Thyroid gland (tissue), 4 donors: ENCODE results near the gene ACHE. TPM values are rescaled to one million over a fixed set of nuclear protein-coding genes. Genes with fewer than 3 reads are reported as not detected.

Source experiments
- DNase-seq, 2 donors: peaks; one replicate each; pipeline ENCODE4 v3.0.0-alpha.2; 2019
- H3K27ac ChIP-seq, 3 donors: fragments of 200-600 bp; sonication (generic); 1 replicate in 2 of 3; 2 replicates in 1 of 3; pipeline ENCODE4 v1.5.1; 2016 to 2019; ENCODE audit warnings: mild to moderate bottlenecking in 1 of 3, moderate library complexity in 1 of 3
- H3K27me3 ChIP-seq: fragments of 200-600 bp; sonication (generic); one replicate; pipeline ENCODE4 v1.5.1; 2019
- H3K36me3 ChIP-seq, 2 donors: fragments of 200-600 bp; sonication (generic); one replicate each; pipeline ENCODE4 v1.5.1; 2016 to 2019
- H3K4me1 ChIP-seq, 2 donors: fragments of 200-600 bp; sonication (generic); one replicate each; pipeline ENCODE4 v1.5.1; 2017 to 2019
- H3K4me3 ChIP-seq, 3 donors: fragments of 200-600 bp; sonication (generic); replicated peaks in 1 of 3; 1 replicate in 2 of 3; 2 replicates in 1 of 3; pipeline ENCODE4 v1.5.1; 2016; ENCODE audit warnings: mild to moderate bottlenecking in 1 of 3
- H3K9me3 ChIP-seq: fragments of 200-600 bp; sonication (generic); one replicate; pipeline ENCODE4 v1.5.1; 2017
- CTCF ChIP-seq, 6 experiments: fragments of 200-600 bp in 3 of 6; fragments of 450-650 bp in 3 of 6; sonication (generic) in 3 of 6; IDR thresholded peaks; one replicate each; pipeline ENCODE4 v1.5.1; 2016 to 2019; ENCODE audit warnings: antibody characterized with exemption in 6 of 6, mild to moderate bottlenecking in 2 of 6, inconsistent platforms in 1 of 6, moderate library complexity in 1 of 6
- POLR2A ChIP-seq, 2 donors: fragments of 450-650 bp; IDR thresholded peaks; one replicate each; pipeline ENCODE4 v1.6.1; 2017; ENCODE audit warnings: antibody characterized with exemption in 2 of 2, mild to moderate bottlenecking in 2 of 2, moderate library complexity in 1 of 2
- WGBS, 2 donors: methylation state at CpG; one replicate each; pipeline ENCODE4 v1.1.5; 2017; 5-methylcytosine and 5-hydroxymethylcytosine counted together
- intact Hi-C: fragments of 100-400 bp; cut with DNase I; formaldehyde crosslinking; loops from one replicate; pipeline ENCODE4 v1.15.1; 2023
- microRNA-seq: library from miRNA; unstranded; fragments of <30 nt; microRNA quantifications from one replicate; pipeline ENCODE4, GENCODE V29; 2016
- small RNA-seq: library from RNA; depleted of rRNA; stranded (forward); fragments of <200 nt; gene quantifications from one replicate; pipeline ENCODE3, GENCODE V24; 2016
- total RNA-seq, 4 donors: library from RNA; depleted of rRNA; stranded (reverse); fragments of >200 nt; gene quantifications; one replicate each; pipeline ENCODE4 v1.2.3, GENCODE V29; 2016

The ACHE gene
- total RNA-seq, 4 donors from 2014 or later: 1.0 to 4.8 (median 1.8) TPM

GRCh38 chr7:100854146-100854895, 41.4 kb downstream of the ACHE start:
- Histone ChIP-seq H3K9me3 (no peaks in the 10 kb centered on the region), H3K4me3 (no peak overlapping the region), H3K4me1 (peaks cover 7 to 16% of the 10 kb centered on the region in 2 donors), H3K27ac (no peak overlapping the region), H3K27me3 (no peaks in the 10 kb centered on the region), H3K36me3 (no peaks in the 10 kb centered on the region)
- intact Hi-C loops: loop anchor here (10.0 kb wide), 1 partner anchor 150 kb away; the partner anchor contains the start of gene POP7
- no peak for TF ChIP-seq POLR2A (IDR thresholded peaks at IDR 0.05)
- no peak for TF ChIP-seq CTCF (IDR thresholded peaks at IDR 0.05)
- no peak for DNase-seq
- 88 to 92% methylated on average over 8 to 13 of the region's 14 CpGs for WGBS, 2 donors

DNA sequence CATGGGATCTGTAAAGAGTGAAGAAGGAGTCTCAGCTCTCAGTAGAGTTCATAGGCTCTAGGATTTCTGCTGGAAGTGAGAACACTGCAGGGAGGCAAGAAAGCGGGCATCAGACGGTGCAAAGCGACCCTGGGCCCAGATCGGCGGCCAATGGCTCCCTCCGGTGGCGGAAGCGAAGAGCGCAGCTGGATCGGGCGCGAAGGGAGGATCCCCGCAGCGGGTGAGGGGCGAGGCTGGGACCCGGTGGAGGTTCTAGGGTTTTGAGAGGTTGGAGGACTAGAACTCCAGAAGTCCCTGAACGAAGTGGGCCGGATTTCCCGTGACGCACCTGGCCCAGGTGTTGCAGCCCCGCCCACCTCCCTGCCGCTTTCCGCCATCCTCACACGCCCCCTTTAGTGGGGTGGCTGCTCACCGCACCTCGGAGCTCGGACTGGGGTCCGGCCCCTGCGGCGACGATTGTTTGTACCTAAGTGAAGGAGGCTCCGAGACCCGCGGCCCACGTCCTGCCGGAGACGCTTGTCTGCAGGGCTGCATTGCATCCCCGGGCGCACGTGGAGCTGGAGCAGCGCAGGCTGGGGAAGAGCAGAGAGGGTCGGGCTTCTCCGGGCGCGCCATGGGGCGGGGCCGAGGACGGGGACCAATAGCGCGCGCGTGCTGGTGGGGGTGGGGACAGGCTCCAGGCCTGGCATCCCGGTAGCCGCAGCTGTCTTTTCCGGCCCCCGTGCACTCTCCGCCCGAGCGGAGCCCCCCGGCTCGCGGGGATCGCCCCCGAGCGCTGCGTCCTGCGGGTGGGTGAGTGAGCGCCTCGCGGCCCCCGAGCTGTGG, 43.4 kb downstream of the ACHE start, which contains the start of gene SLC12A9:
SLC12A9 (plus strand) TSS at position 666 of the 825 bp plus-strand sequence. CDS start 1,485 bp downstream, outside the sequence.
- WGBS, 2 donors: 0 to 2% methylated on average over 7 to 22 of the region's 71 CpGs
- intact Hi-C loops: loop anchor here (2.0 to 10.0 kb wide), 2 partner anchors 53 to 147 kb away; partner anchors contain the start of gene POP7

GRCh38 chr7:100847360-100847759, 48.3 kb downstream of the ACHE start:
- no peaks in the 10 kb centered on the region for H3K27me3 ChIP-seq
- H3K36me3 ChIP-seq: no peaks in the 10 kb centered on the region
- DNase-seq: no peak
- intact Hi-C loops: no loop called here
- no peaks in the 10 kb centered on the region for H3K9me3 ChIP-seq
- TF ChIP-seq CTCF (IDR thresholded peaks at IDR 0.05) (no peak), POLR2A (IDR thresholded peaks at IDR 0.05) (no peak)
- H3K4me1 ChIP-seq: peaks cover 7% of the 10 kb centered on the region in 2 donors
- H3K4me3 ChIP-seq: no peak overlapping the region
- no peak overlapping the region for H3K27ac ChIP-seq
- WGBS, 2 donors: 93 to 94% methylated on average over 4 of the region's 4 CpGs

More for the DNA sequence above, 43.4 kb downstream of the ACHE start, which contains the start of gene SLC12A9:
- TF ChIP-seq CTCF (IDR thresholded peaks at IDR 0.05) (peak; percentile 81 to 94 (median 90)), POLR2A (IDR thresholded peaks at IDR 0.05) (peak in 1 of 2 donors; percentile 62)
- DNase-seq: peak; percentile 90 to 92
- Histone ChIP-seq H3K27ac (peak within 1 kb of the TSS in 1 of 3 donors; percentile 50), H3K4me1 (peaks cover 7 to 16% of the 10 kb centered on the region in 2 donors), H3K27me3 (no peaks in the 10 kb centered on the region), H3K36me3 (no peaks in the 10 kb centered on the region), H3K4me3 (peak within 1 kb of the TSS; percentile 47 to 94 (median 71)), H3K9me3 (no peaks in the 10 kb centered on the region)

DNA sequence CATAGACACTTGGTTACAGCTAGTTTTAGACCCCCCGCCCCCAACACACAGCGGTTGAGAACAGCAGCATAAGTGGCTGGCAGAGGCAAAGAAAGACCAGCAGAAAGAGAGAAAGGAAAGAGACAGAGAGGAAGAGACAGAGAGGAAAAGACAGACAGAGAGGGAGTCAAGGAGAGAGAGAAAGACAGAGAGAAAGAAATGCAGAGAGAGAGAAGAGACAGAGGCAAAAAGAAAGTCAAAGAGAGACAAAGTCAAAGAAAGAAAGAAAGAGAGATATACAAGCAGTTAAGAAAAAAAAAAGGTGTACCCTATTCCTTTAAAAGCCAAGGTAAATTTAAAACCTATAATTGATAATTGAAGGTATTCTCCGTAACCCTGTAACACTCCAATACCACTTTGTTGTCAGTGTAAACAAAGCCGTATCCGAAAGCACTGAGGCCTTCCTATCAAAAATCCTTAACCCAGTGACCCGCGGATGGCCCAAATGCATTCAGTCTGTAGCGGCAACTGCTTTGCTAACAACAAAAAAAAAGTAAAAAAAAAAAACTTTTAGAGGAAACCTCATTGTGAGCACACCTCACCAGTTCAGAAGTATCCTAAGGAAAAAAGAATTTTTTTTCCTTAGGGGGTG, 55.1 kb downstream of the ACHE start:
- no peak for TF ChIP-seq POLR2A (IDR thresholded peaks at IDR 0.05)
- no peak for TF ChIP-seq CTCF (IDR thresholded peaks at IDR 0.05)
- WGBS, 2 donors: 56 to 57% methylated on average over 8 of the region's 8 CpGs
- Histone ChIP-seq H3K4me1 (peaks cover 7 to 8% of the 10 kb centered on the region in 2 donors), H3K9me3 (no peaks in the 10 kb centered on the region), H3K27ac (no peak overlapping the region), H3K27me3 (no peaks in the 10 kb centered on the region), H3K4me3 (no peak overlapping the region), H3K36me3 (no peaks in the 10 kb centered on the region)
- no peak for DNase-seq
- intact Hi-C loops: no loop called here

Small RNA genes lying within 50 kb of the gene (microRNA-seq; reads per million reads assigned to microRNA genes)
- gene MIR6875: not detected

Small RNA genes lying within 50 kb of the gene (small RNA-seq; reads per million reads assigned to genes)
- gene RN7SL549P (not detected), gene RPS29P15 (not detected)

Other genes with a start within 250 kb of the ACHE start
- under 1 TPM in 1 of 4 donors, not detected in 3; 0.93 TPM for gene ACTL6B, start 239.4 kb downstream of the ACHE start, total RNA-seq
- gene GNB2, start 222.1 kb downstream of the ACHE start, total RNA-seq: 100 to 1,000 TPM; 168 to 221 (median 186) TPM
- gene GIGYF1, start 201.6 kb downstream of the ACHE start, total RNA-seq: 10 to 100 TPM; 30.5 to 46.9 (median 35.3) TPM
- gene POP7, start 189.8 kb downstream of the ACHE start, total RNA-seq: 10 to 100 TPM; 15.8 to 44.8 (median 21.0) TPM
- not detected for gene EPO, start 175.4 kb downstream of the ACHE start, total RNA-seq
- under 1 TPM in 2 of 4 donors, not detected in 2; under 0.01 TPM for gene ZAN, start 162.3 kb downstream of the ACHE start, total RNA-seq
- 10 to 100 TPM; 27.9 to 38.0 (median 35.1) TPM for gene EPHB4, start 68.4 kb downstream of the ACHE start, total RNA-seq
- 10 to 100 TPM; 15.2 to 27.9 (median 17.2) TPM for gene SLC12A9, start 43.2 kb downstream of the ACHE start, total RNA-seq
- gene TRIP6, start 28.5 kb downstream of the ACHE start, total RNA-seq: 100 to 1,000 TPM in 3 of 4 donors, 10 to 100 TPM in 1; 64.5 to 122 (median 109) TPM
- gene SRRT, start 20.8 kb downstream of the ACHE start, total RNA-seq: 100 to 1,000 TPM in 1 of 4 donors, 10 to 100 TPM in 3; 62.5 to 109 (median 93.2) TPM
- gene UFSP1, start 6.2 kb downstream of the ACHE start, total RNA-seq: 10 to 100 TPM in 1 of 4 donors, 1 to 10 TPM in 3; 7.4 to 10.4 (median 8.9) TPM
- under 1 TPM; under 0.01 to 0.29 (median 0.22) TPM for gene MUC3A, start 53.6 kb upstream of the ACHE start, total RNA-seq
- not detected for gene MUC12, start 73.7 kb upstream of the ACHE start, total RNA-seq
- not detected for gene MUC17, start 124.2 kb upstream of the ACHE start, total RNA-seq
- 10 to 100 TPM; 19.6 to 36.4 (median 28.5) TPM for gene TRIM56, start 189.6 kb upstream of the ACHE start, total RNA-seq
- 10 to 100 TPM in 1 of 4 donors, 1 to 10 TPM in 3; 4.7 to 18.6 (median 7.6) TPM for gene SERPINE1, start 231.2 kb upstream of the ACHE start, total RNA-seq